GM19397 (cell line): ENCODE measurements around the gene IFT22.
"Not testable (repeated sequence)": the region's sequence is repeated elsewhere in the genome, so short reads cannot be mapped to it uniquely, and the experiment has no call there.

Experiments used
- ATAC-seq: cut with Tn5 transposase; IDR thresholded peaks from one replicate; pipeline ENCODE4 v1.9.1; 2021; ENCODE audit warnings: mild to moderate bottlenecking, moderate library complexity; ENCODE audit not compliant: unreplicated experiment

IFT22 gene

DNA sequence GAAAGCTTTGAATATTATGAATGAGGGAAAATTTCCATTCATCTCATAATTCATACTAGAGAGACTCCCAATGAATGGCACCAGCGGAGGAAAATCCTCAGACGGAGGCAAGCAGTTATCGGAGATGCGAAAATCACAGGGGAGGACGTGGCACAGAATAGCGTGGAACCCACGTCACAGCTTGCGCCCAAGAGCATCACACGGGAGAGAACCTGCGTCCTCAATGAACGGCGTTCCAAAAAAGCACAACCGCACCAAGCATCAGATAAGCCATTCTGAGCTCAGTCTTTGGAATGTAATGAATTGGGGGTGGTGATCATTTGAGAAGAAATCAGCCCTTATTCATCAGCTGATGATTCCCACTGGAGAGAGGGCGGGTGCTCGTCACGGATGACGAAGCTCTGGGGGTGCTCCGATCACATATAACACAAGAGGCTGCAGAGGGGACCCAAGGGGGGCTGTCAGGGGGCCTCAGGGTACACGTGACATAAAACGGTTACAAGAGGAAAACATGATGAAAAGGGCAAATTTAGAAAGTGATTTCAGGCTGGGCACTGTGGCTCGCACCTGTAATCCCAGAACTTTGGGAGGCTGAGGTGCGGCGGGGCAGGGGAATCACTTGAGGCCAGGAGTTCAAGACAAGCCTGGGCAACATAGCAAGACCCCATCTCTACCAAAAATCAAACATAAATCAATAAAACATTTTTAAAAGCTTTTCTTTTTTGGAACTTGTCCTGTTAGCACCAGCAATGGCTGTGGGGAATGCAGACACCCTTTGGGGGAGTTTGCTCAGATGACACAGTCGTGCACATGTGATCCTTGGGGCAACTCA lies 42.9 kb downstream of the IFT22 start:
- no peak for ATAC-seq

DNA sequence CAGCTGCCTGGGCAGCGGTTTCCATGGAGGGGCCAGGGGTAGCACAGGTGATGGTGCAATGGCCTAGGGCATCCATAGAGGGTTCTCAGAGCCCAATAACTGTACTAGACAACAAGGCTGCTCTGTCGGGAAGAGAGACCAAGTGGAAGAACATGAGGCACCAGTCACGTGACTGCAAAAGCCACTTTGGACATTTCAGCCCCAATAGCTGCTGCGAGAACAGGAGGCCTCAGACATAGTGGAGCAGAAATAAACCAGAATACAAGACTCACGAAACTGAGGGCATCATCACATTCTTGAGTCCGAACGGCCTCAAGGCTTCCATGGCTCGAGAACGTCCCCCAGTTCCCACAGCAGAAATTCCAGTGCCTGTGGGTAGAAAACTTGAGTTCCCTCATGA lies 44.5 kb downstream of the IFT22 start:
- no peak for ATAC-seq

DNA sequence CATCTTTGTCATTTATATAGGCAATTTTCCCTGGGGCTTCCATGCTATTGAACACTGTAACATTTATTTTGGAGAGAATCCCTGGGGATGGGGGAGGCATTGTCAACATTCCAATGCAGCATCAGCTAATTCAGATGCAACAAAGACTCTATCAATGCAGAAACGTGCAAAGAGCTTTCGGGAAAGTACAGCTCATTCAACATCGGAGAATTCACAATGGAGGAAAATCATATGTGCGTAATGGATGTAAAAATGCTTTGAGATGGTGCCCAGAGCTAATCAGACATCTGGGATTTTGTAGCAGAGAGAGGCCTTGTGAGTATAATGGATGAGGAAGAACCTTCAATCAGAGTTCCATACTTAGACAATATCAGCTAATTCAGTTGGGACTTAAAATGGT lies 48.4 kb downstream of the IFT22 start:
- no peak for ATAC-seq

DNA sequence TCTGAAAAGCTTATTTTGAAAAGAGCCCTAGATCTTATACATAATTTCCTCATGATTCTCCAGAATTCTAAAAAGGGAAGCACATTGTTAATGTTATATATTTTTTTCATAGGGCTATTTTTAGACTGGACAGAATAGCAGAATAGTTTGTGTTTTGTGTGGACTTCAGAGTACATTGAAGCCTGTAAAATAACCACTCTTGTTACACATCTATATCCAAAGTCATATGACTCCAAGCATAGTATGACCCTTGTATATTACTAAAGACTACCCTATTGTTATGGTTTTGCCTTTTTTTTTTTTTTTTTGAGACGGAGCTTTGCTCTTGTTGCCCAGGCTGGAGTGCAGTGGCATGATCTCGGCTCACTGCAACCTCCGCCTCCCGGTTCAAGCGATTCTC lies 50.6 kb downstream of the IFT22 start:
- ATAC-seq = no peak

DNA sequence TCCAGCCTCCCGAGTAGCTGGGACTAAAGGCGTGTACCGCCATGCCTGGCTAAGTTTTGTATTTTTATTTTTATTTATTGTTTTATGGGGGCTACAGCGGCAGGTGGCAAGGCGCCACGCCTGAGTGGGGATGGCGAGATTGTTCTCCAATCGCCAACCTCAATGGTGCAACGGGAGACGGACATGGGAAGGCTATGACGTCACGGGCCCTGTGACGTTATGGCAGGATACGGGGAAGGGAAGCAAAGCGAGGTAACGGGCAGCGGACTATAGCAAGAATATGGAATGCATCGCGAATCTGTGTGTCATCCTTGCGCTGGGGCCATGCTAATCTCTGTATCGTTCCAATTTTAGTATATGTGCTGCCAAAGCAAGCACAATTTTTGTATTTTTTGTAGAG lies 51.9 kb downstream of the IFT22 start:
- ATAC-seq = no peak

DNA sequence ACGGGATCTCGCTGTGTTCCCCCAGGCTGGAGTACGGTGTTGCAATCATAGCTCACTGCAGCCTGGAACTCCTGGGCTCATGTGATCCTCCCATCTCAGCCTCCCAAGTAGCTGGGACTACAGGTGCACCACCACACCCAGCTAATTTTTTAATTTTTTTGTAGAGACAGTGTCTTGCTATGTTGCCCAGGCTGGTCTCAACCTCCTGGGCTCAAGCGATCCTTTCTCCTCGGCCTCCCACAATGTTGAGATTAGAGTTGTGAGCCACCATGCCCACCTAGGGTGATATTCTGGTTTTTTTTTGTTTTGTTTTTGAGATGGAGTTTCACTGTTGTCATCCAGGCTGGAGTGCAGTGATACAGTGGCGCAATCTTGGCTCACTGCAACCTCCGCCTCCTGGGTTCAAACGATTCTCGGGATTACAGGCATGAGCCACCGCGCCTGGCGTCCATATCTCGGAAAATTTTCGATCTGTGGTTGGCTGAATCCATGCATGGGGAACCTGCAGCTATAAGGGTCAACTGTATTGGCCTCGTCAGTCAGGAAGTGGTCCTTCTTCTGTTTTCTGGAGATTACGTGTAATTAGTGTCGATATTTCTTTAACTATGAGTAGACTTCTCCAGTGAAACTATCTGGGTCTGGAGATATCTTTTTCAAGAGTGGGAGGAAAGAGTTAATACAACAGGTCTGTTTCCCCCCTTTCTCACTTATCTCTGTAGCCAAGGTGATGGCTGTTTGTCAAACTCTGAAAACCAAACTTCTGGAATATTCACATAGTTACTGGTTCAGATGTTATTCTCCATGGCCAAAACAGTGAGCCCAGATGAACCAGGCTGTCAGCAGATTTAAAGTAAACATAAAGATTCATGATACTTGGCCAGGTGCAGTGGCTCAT lies 55.7 kb downstream of the IFT22 start:
- ATAC-seq = no peak

DNA sequence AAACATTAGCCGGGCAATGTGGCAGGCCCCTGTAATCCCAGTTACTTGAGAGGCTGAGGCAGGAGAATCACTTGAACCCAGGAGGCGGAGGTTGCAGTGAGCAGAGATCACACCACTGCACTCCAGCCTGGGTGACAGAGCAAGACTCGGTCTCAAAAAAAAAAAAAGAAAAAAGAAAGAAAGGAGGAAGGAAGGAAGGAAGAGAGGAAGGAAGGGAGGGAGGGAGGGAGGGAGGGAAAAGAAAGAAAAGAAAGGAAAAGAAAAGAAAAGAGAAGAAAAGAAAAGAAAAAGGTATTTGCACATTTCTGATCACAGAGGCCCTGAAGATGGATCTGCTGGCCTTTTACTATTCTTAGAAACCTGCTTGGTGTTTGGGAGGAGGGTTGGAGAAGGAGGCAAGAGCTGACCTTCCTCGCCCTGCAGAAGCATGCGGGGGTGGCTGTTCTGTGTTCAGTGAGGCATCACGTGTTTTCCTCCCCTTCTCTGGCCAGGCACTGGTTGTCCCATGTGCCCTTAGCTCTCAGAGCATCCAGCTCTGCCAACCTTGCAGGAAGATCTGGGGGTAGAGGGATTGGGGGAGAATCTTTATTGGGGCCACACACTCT lies 57.4 kb downstream of the IFT22 start:
- ATAC-seq = not testable (repeated sequence)
